Measurements from ENCODE around the gene ITPRIP. TPM values are rescaled to one million over a fixed set of nuclear protein-coding genes. Genes with fewer than 3 reads are reported as not detected.

ITPRIP gene
- total and polyA plus RNA-seq, 2 donors (not counting 1 experiment from before 2014, with no cell fraction given) = 6.8 to 18.8 TPM

DNA sequence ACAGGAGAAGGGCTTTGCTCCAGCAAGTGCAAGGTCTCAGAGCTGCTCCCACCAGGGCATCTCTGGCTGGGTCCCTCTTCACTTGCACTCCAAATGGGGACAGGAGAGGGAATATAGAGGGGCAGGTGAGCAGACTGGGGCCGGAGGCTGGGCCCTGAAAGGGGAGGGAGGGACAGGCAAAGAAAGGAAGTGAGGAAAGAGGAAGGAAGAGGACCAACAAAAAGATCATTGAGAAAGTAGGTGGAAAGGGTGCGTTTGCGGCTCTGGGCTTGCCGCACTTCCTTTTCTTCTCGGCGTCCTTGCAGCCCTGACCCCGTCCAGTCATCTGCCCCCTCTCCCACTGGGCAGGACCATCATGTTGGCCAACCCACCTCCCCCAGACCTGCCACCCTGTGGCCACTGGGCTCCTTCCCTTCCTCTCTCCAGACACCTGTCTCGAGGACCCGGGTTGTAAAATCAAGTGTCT is 14.0 kb downstream of the ITPRIP start:
- Histone ChIP-seq H3K27me3 (ENCODE audit: control insufficient read depth, insufficient read depth, low read length) (no peaks in the 10 kb centered on the region), H4K20me1 (ENCODE audit: control insufficient read depth, extremely low read depth, insufficient read depth, low read length) (no peaks in the 10 kb centered on the region), H3K4me2 (ENCODE audit: extremely low read depth, insufficient read depth, low read length) (no peak overlapping the region), H3K4me3 (replicated peaks in 1 of 4; ENCODE audit: control extremely low read depth in 1 of 4, insufficient read depth in 1 of 4, low read depth in 3 of 4, low read length in 4 of 4) (no peak overlapping the region), H3K79me2 (ENCODE audit: control insufficient read depth, insufficient read depth, low read length) (peaks cover 97% of the 10 kb centered on the region), H3K9me3 (ENCODE audit: control insufficient read depth, insufficient read depth, low read depth, low read length) (no peaks in the 10 kb centered on the region), H2AFZ (ENCODE audit: low read length) (no peak overlapping the region), H3K4me1 (ENCODE audit: control insufficient read depth, extremely low read depth, insufficient read depth, low read length) (peaks cover 43% of the 10 kb centered on the region), H3K36me3 (ENCODE audit: control insufficient read depth, insufficient read depth, low read length) (peaks cover 6% of the 10 kb centered on the region), H3K9ac (ENCODE audit: insufficient read depth, low read length) (no peak overlapping the region), H3K27ac (ENCODE audit: insufficient read depth, low read length) (no peak overlapping the region)
- no peak for DNase-seq (ENCODE audit: low read depth in 2 of 2)
- no peak for TF ChIP-seq EZH2 (IDR thresholded peaks at IDR 0.05; ENCODE audit: low read length, missing control alignments)
- TF ChIP-seq, protein P1, sequence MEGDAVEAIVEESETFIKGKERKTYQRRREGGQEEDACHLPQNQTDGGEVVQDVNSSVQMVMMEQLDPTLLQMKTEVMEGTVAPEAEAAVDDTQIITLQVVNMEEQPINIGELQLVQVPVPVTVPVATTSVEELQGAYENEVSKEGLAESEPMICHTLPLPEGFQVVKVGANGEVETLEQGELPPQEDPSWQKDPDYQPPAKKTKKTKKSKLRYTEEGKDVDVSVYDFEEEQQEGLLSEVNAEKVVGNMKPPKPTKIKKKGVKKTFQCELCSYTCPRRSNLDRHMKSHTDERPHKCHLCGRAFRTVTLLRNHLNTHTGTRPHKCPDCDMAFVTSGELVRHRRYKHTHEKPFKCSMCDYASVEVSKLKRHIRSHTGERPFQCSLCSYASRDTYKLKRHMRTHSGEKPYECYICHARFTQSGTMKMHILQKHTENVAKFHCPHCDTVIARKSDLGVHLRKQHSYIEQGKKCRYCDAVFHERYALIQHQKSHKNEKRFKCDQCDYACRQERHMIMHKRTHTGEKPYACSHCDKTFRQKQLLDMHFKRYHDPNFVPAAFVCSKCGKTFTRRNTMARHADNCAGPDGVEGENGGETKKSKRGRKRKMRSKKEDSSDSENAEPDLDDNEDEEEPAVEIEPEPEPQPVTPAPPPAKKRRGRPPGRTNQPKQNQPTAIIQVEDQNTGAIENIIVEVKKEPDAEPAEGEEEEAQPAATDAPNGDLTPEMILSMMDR (conservative IDR thresholded peaks at IDR 0.05 in 1 of 2, IDR thresholded peaks at IDR 0.05 in 1 of 2; ENCODE audit: low read depth in 1 of 2, low read length in 2 of 2) = no peak

GRCh38 chr10:104323760-104324201 is 14.5 kb downstream of the ITPRIP start:
- Histone ChIP-seq H4K20me1 (ENCODE audit: control insufficient read depth, extremely low read depth, insufficient read depth, low read length) (no peaks in the 10 kb centered on the region), H3K79me2 (ENCODE audit: control insufficient read depth, insufficient read depth, low read length) (peaks cover 100% of the 10 kb centered on the region), H3K9ac (ENCODE audit: insufficient read depth, low read length) (no peak overlapping the region), H3K9me3 (ENCODE audit: control insufficient read depth, insufficient read depth, low read depth, low read length) (no peaks in the 10 kb centered on the region), H3K4me2 (ENCODE audit: extremely low read depth, insufficient read depth, low read length) (no peak overlapping the region), H3K27ac (ENCODE audit: insufficient read depth, low read length) (no peak overlapping the region), H3K4me1 (ENCODE audit: control insufficient read depth, extremely low read depth, insufficient read depth, low read length) (peaks cover 45% of the 10 kb centered on the region), H3K36me3 (ENCODE audit: control insufficient read depth, insufficient read depth, low read length) (peaks cover 6% of the 10 kb centered on the region), H3K4me3 (replicated peaks in 1 of 4; ENCODE audit: control extremely low read depth in 1 of 4, insufficient read depth in 1 of 4, low read depth in 3 of 4, low read length in 4 of 4) (no peak overlapping the region), H3K27me3 (ENCODE audit: control insufficient read depth, insufficient read depth, low read length) (no peaks in the 10 kb centered on the region), H2AFZ (ENCODE audit: low read length) (no peak overlapping the region)
- TF ChIP-seq, protein P1 (conservative IDR thresholded peaks at IDR 0.05 in 1 of 2, IDR thresholded peaks at IDR 0.05 in 1 of 2; ENCODE audit: low read depth in 1 of 2, low read length in 2 of 2) = no peak
- no peak for TF ChIP-seq EZH2 (IDR thresholded peaks at IDR 0.05; ENCODE audit: low read length, missing control alignments)
- no peak for DNase-seq (ENCODE audit: low read depth in 2 of 2)

- Histone ChIP-seq H3K4me2 (ENCODE audit: extremely low read depth, insufficient read depth, low read length) (no peak overlapping the region), H3K9me3 (ENCODE audit: control insufficient read depth, insufficient read depth, low read depth, low read length) (no peaks in the 10 kb centered on the region), H3K4me3 (replicated peaks in 1 of 4; ENCODE audit: control extremely low read depth in 1 of 4, insufficient read depth in 1 of 4, low read depth in 3 of 4, low read length in 4 of 4) (no peak overlapping the region), H3K4me1 (ENCODE audit: control insufficient read depth, extremely low read depth, insufficient read depth, low read length) (peaks cover 45% of the 10 kb centered on the region), H3K79me2 (ENCODE audit: control insufficient read depth, insufficient read depth, low read length) (peaks cover 100% of the 10 kb centered on the region), H3K27me3 (ENCODE audit: control insufficient read depth, insufficient read depth, low read length) (no peaks in the 10 kb centered on the region), H2AFZ (ENCODE audit: low read length) (no peak overlapping the region), H3K27ac (ENCODE audit: insufficient read depth, low read length) (no peak overlapping the region), H4K20me1 (ENCODE audit: control insufficient read depth, extremely low read depth, insufficient read depth, low read length) (no peaks in the 10 kb centered on the region), H3K9ac (ENCODE audit: insufficient read depth, low read length) (no peak overlapping the region), H3K36me3 (ENCODE audit: control insufficient read depth, insufficient read depth, low read length) (peaks cover 6% of the 10 kb centered on the region)
- TF ChIP-seq EZH2 (IDR thresholded peaks at IDR 0.05; ENCODE audit: low read length, missing control alignments) = no peak
- TF ChIP-seq, protein P1 (conservative IDR thresholded peaks at IDR 0.05 in 1 of 2, IDR thresholded peaks at IDR 0.05 in 1 of 2; ENCODE audit: low read depth in 1 of 2, low read length in 2 of 2) = no peak
- no peak for DNase-seq (ENCODE audit: low read depth in 2 of 2)
Observed at GRCh38 chr10:104323085-104323484, 15.2 kb downstream of the ITPRIP start.

All from fibroblast of lung (primary cell).